Suprapubic skin (tissue), 3 donors: ENCODE measurements around the gene GPR35.

ENCODE experiments used
- CTCF ChIP-seq, 2 donors: fragments of 200-600 bp in 1 of 2; fragments of 450-650 bp in 1 of 2; sonication (generic) in 1 of 2; IDR thresholded peaks; one replicate each; pipeline ENCODE4 v1.5.1; 2016 to 2019; ENCODE audit warnings: antibody characterized with exemption in 2 of 2, mild to moderate bottlenecking in 1 of 2, moderate library complexity in 1 of 2
- POLR2A ChIP-seq, 2 donors: fragments of 450-650 bp; IDR thresholded peaks; one replicate each; pipeline ENCODE4 v1.6.1; 2017; ENCODE audit warnings: antibody characterized with exemption in 2 of 2, mild to moderate bottlenecking in 2 of 2, moderate library complexity in 2 of 2

GRCh38 chr2:240642061-240642805 is 17.0 kb downstream of the GPR35 start:
- TF ChIP-seq CTCF (IDR thresholded peaks at IDR 0.05), result no peak
- TF ChIP-seq POLR2A (IDR thresholded peaks at IDR 0.05), result no peak
